Stimulated activated CD8-positive, alpha-beta memory T cell treated with anti-CD3 and anti-CD28 coated beads, Interleukin-12 subunit alpha, Interleukin-12 subunit beta, amount 100 ng/mL, for 24 hours (primary cell): ENCODE measurements around the gene OTUD1.

ENCODE experiments used
- DNase-seq: peaks from one replicate; pipeline ENCODE4 v3.0.0-alpha.2; 2020; ENCODE audit errors: extremely low read depth

Gene OTUD1

GRCh38 chr10:23467548-23467947, 28.7 kb downstream of the OTUD1 start:
- DNase-seq = no peak

GRCh38 chr10:23469596-23470237, 30.8 kb downstream of the OTUD1 start:
- DNase-seq = no peak

- no peak for DNase-seq
Measured at GRCh38 chr10:23472181-23472580, 33.3 kb downstream of the OTUD1 start.

- DNase-seq = no peak
Measured at GRCh38 chr10:23474081-23474480, 35.2 kb downstream of the OTUD1 start.

- no peak for DNase-seq
Measured at GRCh38 chr10:23474626-23475025, 35.8 kb downstream of the OTUD1 start.

- DNase-seq = no peak
Measured at GRCh38 chr10:23478570-23478969, 39.7 kb downstream of the OTUD1 start.

- DNase-seq = no peak
Measured at GRCh38 chr10:23479798-23480473, 41.1 kb downstream of the OTUD1 start.

GRCh38 chr10:23481363-23481961, 42.6 kb downstream of the OTUD1 start:
- DNase-seq = no peak

- DNase-seq = no peak
Measured at GRCh38 chr10:23490115-23490514, 51.2 kb downstream of the OTUD1 start.
